D721Med (cell line): Measurements from ENCODE around the gene ECT2.
"Not testable (repeated sequence)": the region's sequence is repeated elsewhere in the genome, so short reads cannot be mapped to it uniquely, and the experiment has no call there.

Experiments used
- DNase-seq: peaks from one replicate; pipeline ENCODE4 v3.0.0; 2011; ENCODE audit warnings: low spot score; ENCODE audit not compliant: insufficient read length
- FAIRE-seq: peaks from 2 replicates; lab custom pipeline; 2011; peaks lifted over from hg19 to GRCh38; lab: Jason Lieb, UNC
- TF ChIP-seq, protein P1 (sequence below): IDR thresholded peaks from 2 replicates; pipeline ENCODE4 v1.5.1; 2012; ENCODE audit warnings: mild to moderate bottlenecking, control low read depth; ENCODE audit not compliant: insufficient read depth; ENCODE audit errors: missing control alignments

The ECT2 gene

DNA sequence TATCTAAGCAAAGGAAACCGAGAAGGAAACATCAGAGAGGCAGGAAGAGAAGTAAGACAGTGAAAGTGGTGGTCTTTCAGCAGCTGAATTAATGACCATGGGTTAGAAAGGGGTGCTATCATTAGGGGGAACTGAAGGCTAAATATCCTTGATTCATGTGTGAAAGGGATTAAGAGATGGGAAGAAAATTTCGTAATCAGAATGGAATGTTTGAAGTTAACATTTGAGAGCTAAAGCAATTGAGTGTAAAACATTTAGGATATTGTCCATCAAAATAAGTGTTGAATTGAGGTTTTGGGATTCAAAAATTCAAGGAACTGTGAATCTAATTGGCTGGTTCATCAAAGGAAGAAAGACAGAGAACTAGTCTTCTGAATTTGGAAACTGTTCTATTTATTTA, 4.1 kb upstream of the ECT2 start:
- FAIRE-seq = no peak
- no peak for DNase-seq
- TF ChIP-seq, protein P1, sequence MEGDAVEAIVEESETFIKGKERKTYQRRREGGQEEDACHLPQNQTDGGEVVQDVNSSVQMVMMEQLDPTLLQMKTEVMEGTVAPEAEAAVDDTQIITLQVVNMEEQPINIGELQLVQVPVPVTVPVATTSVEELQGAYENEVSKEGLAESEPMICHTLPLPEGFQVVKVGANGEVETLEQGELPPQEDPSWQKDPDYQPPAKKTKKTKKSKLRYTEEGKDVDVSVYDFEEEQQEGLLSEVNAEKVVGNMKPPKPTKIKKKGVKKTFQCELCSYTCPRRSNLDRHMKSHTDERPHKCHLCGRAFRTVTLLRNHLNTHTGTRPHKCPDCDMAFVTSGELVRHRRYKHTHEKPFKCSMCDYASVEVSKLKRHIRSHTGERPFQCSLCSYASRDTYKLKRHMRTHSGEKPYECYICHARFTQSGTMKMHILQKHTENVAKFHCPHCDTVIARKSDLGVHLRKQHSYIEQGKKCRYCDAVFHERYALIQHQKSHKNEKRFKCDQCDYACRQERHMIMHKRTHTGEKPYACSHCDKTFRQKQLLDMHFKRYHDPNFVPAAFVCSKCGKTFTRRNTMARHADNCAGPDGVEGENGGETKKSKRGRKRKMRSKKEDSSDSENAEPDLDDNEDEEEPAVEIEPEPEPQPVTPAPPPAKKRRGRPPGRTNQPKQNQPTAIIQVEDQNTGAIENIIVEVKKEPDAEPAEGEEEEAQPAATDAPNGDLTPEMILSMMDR = no peak

DNA sequence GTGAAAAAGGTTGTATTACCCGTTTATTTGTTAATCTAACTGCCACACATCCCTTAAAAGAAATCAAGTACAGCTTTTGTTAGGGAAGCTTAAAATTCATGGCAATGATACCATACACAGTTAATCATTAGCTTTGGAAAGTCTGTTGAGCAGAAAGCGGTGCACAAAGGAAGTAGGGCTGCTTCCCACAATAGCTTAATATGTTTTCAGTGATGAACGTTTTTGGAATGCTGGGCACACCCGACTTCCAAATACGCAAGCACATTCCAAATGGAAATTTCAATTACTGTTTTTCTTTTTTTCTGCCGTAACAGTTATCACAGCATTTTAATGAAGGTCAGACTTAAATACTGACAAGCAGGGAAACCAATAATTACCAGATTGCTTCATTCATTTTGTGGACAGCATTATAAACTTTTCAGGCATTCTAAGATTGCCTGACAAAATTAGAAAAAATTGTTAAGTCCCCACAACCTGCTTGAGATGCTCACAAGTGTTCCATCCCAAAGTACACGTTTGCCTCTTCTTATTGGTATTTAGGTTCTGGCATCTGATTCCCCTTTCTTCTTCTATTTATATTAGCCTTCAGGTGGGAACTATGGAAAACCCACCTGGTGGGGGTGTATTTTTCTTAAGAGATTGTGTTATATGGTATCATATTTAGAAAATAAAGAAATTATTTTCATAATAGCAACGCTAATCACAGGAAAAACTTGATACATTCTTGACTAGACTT, 1.1 kb upstream of the ECT2 start:
- DNase-seq = no peak
- TF ChIP-seq, protein P1 = no peak
- peak; percentile 29 for FAIRE-seq

DNA sequence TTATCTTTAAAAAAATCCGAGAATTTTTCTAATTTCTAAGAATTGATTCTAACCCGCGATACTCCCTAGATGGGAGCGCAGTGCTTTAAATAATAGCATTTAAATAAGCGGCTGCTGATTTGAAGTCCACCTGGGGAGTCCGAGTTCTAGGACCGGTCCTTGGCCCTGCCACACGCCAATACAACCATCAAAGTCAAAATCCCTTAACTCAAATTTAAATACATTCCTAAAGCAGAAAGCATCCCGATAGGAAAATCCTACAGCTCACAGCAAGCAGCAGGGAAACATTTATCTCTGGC, 508 bp upstream of the ECT2 start:
- FAIRE-seq (no peak), DNase-seq (no peak)
- TF ChIP-seq, protein P1 = no peak

DNA sequence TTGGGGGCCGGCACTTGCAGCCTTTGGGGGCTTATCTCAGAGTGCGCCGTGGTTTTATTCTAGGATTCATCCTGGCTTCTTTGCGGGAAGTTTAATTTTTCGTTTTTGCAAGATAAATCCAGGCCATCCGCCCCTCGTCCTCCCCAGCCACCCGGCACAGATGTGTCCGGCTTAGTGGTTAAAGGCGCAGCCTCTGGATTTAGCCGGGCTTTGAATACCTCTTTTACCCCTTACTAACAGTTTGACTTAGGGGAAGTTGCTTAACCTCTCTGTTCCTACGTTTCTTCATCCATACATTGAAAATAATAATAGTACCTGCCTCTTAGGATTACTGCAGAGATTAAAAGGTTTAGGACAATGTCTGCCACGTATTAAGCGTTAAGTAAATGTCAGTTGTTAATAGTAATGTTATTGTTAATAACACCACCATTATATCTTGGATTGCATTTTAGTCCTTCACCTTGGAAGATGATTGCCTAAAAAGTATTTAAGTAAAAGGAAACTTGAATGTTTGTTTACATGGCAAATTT, 714 bp downstream of the ECT2 start:
- FAIRE-seq (peak; percentile 6), DNase-seq (no peak)
- TF ChIP-seq, protein P1 = no peak

DNA sequence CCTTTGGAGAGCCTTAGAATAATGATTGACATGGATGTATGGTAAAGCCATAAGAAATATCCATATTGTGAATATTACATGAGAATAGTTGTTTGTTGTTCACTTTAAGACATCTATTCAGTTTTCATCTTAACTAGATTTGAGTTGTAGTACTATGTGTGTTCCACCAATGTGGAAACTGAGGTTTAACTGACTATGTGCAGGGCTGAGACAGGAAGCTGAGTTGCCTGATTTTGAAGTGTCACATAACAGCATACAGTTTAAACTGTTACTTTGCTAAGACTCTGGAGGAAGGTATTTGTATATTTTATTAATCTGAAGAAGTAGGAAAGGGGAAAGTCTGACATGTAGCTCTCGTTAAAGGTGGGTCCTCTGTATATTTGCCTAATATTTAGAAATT, 2.1 kb downstream of the ECT2 start:
- DNase-seq (no peak), FAIRE-seq (peak; percentile 84)
- TF ChIP-seq, protein P1 = no peak

DNA sequence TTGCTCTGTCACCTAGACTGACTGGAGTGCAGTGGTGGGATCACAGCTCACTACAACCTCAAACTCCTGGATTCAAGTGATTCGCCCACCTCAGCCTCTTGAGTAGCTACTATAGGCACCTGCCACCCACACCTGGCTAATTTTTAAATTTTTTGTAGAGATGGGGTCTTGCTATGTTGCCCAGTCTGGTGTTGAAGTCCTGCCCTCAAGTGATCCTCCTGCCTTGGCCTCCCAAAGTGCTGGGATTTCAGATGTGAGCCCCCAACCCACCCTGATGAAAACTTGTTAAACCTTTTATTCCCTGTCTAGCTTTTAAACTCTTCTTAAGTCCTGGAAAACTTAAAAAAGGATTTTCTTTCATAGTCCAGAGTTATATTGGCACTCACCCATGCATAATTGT, 2.6 kb downstream of the ECT2 start:
- DNase-seq (no peak), FAIRE-seq (no peak)
- TF ChIP-seq, protein P1 = no peak

DNA sequence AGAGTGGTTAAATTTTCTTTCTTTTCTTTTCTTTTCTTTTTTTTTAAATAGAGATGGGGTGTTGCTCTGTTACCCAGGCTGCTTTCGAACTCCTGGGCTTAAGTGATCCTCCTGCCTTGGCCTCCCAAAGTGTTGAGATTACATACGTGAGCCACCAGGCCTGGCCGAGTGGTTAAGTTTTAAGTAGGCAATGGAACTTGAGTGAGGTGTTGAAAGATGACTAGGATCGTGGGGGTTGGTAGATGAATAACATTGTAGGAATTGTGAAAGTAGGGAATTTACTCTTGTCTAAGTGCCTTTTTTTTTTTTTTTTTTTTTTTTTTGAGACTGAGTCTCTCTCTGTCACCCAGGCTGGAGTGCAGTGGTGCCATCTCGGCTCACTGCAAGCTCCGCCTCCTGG, 9.9 kb downstream of the ECT2 start:
- not testable (repeated sequence) for FAIRE-seq, DNase-seq

DNA sequence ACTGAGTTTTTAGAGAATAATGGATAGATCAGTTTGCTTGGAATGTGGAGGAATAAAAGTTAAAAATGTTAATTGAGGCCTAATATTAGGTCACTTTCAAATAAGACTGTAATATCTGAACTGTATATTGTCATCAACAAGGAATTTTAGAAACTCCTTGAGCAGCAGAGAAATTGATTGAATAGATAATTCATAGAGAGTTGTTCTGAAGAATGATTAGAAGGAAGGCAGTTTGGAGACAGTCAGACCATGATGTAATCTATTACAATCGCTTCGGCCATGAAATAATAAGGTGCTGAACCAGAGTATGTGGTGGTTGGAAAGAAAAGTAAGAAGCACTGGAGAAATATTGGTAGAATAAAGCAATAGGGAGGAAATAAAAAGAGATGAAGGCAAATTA, 15.7 kb downstream of the ECT2 start:
- DNase-seq = no peak
- TF ChIP-seq, protein P1 = no peak
- no peak for FAIRE-seq
